HG03469 (cell line): ENCODE measurements around the gene C8A.

Experiments used
- ATAC-seq: cut with Tn5 transposase; IDR thresholded peaks from one replicate; pipeline ENCODE4 v1.9.1; 2021; ENCODE audit warnings: mild to moderate bottlenecking, moderate library complexity, moderate number of reproducible peaks; ENCODE audit not compliant: unreplicated experiment

The C8A gene

DNA sequence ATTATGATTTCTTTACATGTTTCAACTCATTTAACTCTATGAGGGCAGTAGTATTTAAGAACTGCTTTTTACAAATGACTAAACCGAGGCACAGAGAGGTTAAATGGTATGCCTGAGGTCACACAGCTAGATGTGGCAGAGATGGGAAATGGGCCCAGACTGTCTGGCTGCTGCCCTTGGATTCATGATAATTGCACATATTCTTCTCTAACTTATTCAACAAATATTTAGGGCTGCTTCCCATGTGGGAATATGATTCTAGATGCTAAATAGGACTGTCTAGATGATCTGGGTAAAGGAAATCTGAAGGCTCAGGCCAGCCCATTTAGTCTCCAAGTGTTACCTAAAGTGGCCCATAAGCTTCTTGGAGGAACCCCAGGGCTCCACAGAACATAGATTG is 26.2 kb downstream of the C8A start:
- ATAC-seq, result no peak

DNA sequence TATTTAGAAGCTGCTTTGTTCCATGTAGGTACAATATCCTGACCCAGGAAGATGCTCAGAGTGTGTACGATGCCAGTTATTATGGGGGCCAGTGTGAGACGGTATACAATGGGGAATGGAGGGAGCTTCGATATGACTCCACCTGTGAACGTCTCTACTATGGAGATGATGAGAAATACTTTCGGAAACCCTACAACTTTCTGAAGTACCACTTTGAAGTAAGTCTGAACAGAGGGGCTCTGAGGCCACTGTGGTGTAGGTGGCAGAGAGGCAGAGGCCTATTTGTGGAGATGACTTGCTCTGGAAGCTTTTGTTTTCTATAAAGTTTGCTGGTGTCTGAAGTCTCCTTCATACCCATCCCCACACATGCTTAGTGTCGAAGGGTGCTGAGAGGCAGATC is 26.8 kb downstream of the C8A start:
- no peak for ATAC-seq

- no peak for ATAC-seq
Observed at GRCh38 chr1:56890229-56890628, 35.6 kb downstream of the C8A start.

DNA sequence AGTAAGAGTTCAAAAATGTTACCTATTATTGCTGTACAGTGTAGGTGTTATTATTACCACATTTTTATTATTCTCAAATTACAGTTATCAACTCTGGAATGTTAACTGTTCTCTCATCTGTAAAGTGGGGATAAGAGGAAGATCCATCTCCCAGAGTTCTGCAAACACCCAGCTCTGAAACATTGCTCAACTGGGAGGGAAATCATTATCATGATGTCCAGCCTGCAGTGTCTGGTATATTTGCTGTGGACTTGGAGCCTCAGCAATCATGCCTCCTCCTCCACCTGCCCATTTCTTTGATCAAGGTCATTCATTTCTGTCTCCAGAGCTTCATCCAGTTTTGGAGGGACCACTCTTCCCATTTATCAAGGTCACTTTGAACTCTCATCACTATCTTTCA is 39.4 kb downstream of the C8A start:
- no peak for ATAC-seq

- no peak for ATAC-seq
Observed at GRCh38 chr1:56897150-56898004, 42.8 kb downstream of the C8A start.

GRCh38 chr1:56898005-56898373 is 43.4 kb downstream of the C8A start:
- ATAC-seq, result no peak

DNA sequence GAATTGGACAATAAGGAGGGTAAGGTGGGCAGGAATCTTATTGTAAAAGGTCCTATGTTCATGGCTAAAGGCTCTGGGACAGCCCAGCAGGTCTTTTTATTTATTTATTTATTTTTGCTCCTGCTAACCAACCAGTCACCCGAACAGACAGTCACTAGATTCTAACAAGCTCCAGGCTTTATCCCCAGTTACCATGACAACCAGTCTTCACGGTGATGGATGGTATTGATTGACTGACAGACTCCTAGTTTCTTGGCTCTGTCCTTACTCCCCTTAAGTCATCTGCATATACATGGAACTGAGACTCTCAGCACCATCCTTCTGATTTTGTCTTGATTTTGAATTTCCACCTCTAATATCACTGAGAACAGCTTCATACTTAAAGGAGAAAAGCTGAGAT is 44.3 kb downstream of the C8A start:
- ATAC-seq, result no peak

GRCh38 chr1:56901716-56902115 is 47.1 kb downstream of the C8A start:
- no peak for ATAC-seq

GRCh38 chr1:56903778-56904177 is 49.2 kb downstream of the C8A start:
- ATAC-seq, result no peak

- ATAC-seq, result no peak
Observed at GRCh38 chr1:56904663-56905397, 50.2 kb downstream of the C8A start.

- no peak for ATAC-seq
Observed at GRCh38 chr1:56905667-56906066, 51.1 kb downstream of the C8A start.

DNA sequence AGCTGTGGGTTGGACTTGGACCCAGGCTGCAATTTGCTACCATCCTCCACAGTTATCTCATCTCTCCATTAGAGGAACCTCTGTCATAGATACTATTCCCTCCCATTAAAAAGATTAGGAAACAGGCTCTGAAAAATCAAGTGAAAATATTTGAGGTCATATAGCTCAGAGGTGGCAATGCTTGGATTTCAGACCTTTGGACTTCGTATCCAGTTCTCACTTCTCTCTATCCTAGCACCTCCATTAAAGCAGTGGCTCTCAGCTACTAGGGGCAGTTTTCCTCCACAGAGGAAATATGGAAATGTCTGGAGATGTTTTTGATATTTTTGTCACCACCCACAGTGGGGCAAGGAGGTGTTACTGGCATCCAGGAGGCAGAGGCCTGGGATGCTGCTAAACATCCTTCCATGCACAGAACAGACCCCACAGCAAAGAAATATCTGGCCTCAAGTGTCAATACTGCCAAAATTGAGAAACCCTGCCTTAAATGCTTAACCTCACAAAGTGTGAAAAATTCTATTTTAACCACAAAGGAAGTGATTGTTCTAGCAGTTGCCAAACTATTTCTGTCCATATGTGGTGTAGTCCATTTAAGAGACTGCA is 54.1 kb downstream of the C8A start:
- no peak for ATAC-seq

- ATAC-seq, result no peak
Observed at GRCh38 chr1:56910441-56910985, 55.9 kb downstream of the C8A start.

GRCh38 chr1:56911098-56911938 is 56.7 kb downstream of the C8A start:
- no peak for ATAC-seq

DNA sequence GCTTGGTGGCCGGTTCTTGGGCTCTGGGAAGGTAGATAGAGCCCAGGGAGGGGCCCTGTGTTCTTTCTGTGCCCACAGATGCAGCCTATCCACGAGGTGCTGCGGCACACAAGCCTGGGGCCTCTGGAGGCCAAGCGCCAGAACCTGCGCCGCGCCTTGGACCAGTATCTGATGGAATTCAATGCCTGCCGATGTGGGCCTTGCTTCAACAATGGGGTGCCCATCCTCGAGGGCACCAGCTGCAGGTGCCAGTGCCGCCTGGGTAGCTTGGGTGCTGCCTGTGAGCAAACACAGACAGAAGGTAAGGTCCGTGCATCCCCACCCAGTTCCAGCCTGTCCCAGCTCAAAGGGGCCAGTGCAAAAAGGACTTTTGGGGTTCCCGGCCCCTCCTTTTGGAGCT is 57.7 kb downstream of the C8A start:
- no peak for ATAC-seq

DNA sequence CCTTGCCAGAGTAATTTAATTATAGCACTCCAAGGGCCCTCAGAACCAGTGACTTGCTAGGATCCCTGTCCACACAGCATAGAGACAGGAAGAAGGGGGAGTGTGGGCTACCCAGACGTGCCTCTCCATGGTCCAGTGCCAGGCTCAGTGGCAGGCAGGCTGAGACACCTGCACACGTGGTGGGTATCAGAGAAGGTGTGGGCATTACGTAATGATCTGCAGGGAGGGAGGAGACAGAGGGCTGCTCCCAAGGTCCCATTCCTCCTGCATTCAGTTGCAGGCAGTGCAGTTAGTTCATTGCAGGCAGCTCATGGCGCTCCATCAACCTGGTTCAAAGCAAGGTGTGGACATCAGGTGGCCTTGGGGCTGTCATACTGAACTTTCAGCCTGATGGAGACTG is 61.4 kb downstream of the C8A start:
- no peak for ATAC-seq

GRCh38 chr1:56916630-56917029 is 62.0 kb downstream of the C8A start:
- no peak for ATAC-seq

DNA sequence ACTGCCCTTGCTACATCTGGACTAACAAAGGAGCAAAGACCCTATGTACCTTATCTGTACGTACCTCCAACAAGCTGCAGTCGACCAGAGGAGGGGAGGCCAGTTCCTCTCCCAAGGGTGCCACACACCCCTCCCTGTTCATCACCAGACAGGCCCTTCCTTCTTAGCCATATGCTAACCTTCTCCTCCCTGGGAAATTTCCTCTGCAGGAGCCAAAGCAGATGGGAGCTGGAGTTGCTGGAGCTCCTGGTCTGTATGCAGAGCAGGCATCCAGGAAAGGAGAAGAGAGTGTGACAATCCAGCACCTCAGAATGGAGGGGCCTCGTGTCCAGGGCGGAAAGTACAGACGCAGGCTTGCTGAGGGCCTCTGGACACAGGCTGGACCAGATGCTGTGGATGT is 62.8 kb downstream of the C8A start:
- ATAC-seq, result no peak

DNA sequence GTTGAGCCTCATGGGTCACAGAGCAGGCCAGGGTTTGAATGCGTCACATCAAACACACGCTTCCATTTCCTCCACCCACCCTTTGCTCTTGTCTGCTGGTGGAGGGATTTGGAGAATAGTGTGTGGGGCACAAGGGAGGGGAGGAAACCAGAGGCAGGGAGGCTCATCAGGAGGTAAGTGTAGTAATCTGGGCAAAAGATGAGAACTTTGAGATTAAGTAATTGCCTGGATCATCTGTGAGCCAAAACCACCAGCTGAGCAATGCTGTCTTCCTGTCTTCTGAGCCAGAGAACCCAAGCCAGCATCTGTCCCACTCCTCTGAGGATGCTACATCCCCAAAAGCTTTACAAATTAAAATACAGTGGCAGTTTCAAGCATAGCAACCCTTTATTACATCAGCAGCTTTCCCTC is 66.0 kb downstream of the C8A start:
- ATAC-seq, result no peak

DNA sequence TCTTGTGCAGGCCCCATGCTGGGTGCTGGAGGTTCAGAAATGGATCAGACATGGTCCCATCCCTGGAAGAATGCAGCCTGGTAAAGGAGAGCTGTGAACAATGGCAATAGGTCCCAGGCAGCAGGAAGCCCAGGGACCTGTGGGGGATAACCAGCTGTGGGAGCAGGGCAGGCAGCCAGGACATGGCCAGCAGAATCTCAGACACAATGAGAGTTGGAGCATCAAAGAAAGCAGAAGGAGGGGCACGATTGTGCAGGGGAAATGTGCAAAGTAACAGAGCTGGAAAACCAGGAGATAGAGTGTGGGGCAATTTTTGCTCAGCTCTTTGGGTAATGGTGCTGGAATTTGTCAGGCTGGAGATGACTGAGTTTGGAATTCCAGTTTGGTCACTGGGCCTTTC is 66.9 kb downstream of the C8A start:
- ATAC-seq, result no peak

DNA sequence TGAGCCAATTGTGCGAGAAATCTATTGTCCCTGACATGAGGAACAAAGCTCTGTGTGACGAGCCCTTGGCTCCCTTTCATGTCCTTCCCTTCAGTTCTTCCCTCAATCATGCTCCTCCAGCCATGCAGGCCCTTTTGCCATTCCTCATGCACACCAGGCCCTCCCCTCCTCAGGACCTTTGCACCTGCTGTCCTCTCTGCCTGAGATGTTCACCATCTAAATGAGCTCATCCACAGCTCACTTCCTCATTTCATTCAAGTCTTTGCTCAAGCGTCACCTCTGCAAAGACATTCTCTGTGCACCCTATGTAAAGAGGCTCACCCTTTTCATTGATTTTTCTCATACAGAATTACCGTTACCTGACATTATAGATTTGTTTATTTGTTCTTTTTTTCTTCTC is 67.5 kb downstream of the C8A start:
- no peak for ATAC-seq
